ENCODE measurements around the gene DIDO1.

DNA sequence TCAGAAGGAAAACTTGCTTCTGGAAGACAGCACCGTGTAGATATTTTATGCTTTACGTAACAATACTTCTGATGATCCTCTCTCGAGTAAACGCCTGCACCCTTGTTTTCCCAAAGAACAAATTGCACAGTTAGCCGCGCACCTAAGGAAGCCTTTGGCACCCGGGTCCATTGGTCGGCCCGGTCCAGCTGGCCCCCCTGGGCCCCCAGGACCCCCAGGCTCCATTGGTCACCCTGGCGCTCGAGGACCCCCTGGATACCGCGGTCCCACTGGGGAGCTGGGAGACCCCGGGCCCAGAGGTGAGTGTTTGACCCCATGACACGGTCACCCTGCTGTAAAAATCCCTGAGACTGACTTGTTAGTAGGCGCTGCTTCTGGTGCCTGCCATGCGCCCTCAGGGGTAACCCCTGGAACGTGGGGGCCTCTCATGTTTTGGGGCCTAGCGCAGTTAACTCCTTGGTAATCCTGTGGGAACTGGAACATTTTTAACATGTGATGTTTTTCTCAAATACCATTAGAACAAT, 89.3 kb downstream of the DIDO1 start:
- no peak for TF ChIP-seq POLR2A (conservative IDR thresholded peaks at IDR 0.05)
- TF ChIP-seq TBL1XR1 (IDR thresholded peaks at IDR 0.05; ENCODE audit: low read length in 2 of 2) = no peak
- TF ChIP-seq TAF15 (IDR thresholded peaks at IDR 0.05; ENCODE audit: low read depth, low read length) = no peak
- no peak for TF ChIP-seq MEF2A (IDR thresholded peaks at IDR 0.05; ENCODE audit: control insufficient read depth, low read depth, low read length)
- no peak for TF ChIP-seq U2AF2 (optimal IDR thresholded peaks at IDR 0.05; ENCODE audit: low read depth, low read length)
- no peak for TF ChIP-seq FOS (IDR thresholded peaks at IDR 0.05; ENCODE audit: extremely low read depth, insufficient read length)

All from K562 (cell line).